ENCODE data around the gene ACTMAP.

- TF ChIP-seq CTCF (IDR thresholded peaks at IDR 0.05 in 4 of 5, conservative IDR thresholded peaks at IDR 0.05 in 1 of 5), result no peak
- no peak for TF ChIP-seq POLR2A (IDR thresholded peaks at IDR 0.05)
Observed at GRCh38 chr19:40707615-40708014, 42.7 kb downstream of the ACTMAP start.

Measured in gastrocnemius medialis (tissue), 4 donors.